PC-3 (cell line): ENCODE data around the gene AHNAK2. TPM values are rescaled to one million over a fixed set of nuclear protein-coding genes. Genes with fewer than 3 reads are reported as not detected.
"Not testable (repeated sequence)": the region's sequence is repeated elsewhere in the genome, so short reads cannot be mapped to it uniquely, and the experiment has no call there.

Source experiments
- ATAC-seq: fragments of 200-7000 bp; cut with Tn5 transposase; 2 replicates; pipeline ENCODE4 v1.9.1; 2020; ENCODE audit warnings: mild to moderate bottlenecking, moderate library complexity
- BruUV-seq: library from RNA; stranded (reverse); fragments of 400-500 nt; replicated peaks from 2 replicates; lab custom pipeline; 2021; lab: Mats Ljungman, UMichigan
- CTCF ChIA-PET: fragments of 300-600 bp; sonication (Branson Sonifier 250); formaldehyde crosslinking; loops from one replicate; lab custom pipeline; 2022; ENCODE audit warnings: antibody characterized with exemption; lab: Charles Lee
- POLR2A ChIA-PET: fragments of 300-600 bp; sonication (Branson Sonifier 250); formaldehyde crosslinking; loops from one replicate; lab custom pipeline; 2022; ENCODE audit warnings: antibody characterized with exemption; ENCODE audit not compliant: unreplicated experiment; lab: Charles Lee
- DNase-seq: peaks from one replicate; pipeline ENCODE4 v3.0.0-alpha.2; 2015
- H2AFZ ChIP-seq: fragments of 300-600 bp; sonication (generic); 2 replicates; pipeline ENCODE4 v1.6.0; 2016; ENCODE audit warnings: antibody characterized with exemption, low read length
- H3F3A ChIP-seq: fragments of 300-600 bp; sonication (generic); one replicate; pipeline ENCODE4 v1.6.0; 2017; ENCODE audit warnings: antibody characterized with exemption, low read length, control low read depth, mild to moderate bottlenecking; ENCODE audit not compliant: unreplicated experiment
- H3K27ac ChIP-seq: fragments of 300-600 bp; sonication (generic); 2 replicates; pipeline ENCODE4 v1.5.1; 2016; ENCODE audit warnings: mild to moderate bottlenecking, low read length
- H3K27me3 ChIP-seq: fragments of 300-600 bp; sonication (generic); 2 replicates; pipeline ENCODE4 v1.6.1; 2016; ENCODE audit warnings: low read length, mixed read lengths
- H3K36me3 ChIP-seq: fragments of 300-600 bp; sonication (generic); 2 replicates; pipeline ENCODE4 v1.6.1; 2016; ENCODE audit warnings: low read depth, mixed run types, low read length, mixed read lengths
- H3K4me1 ChIP-seq: fragments of 300-600 bp; sonication (generic); 2 replicates; pipeline ENCODE4 v1.5.1; 2016; ENCODE audit warnings: low read length; ENCODE audit not compliant: insufficient read depth
- H3K4me2 ChIP-seq: fragments of 300-600 bp; sonication (generic); 2 replicates; pipeline ENCODE4 v1.6.0; 2016; ENCODE audit warnings: low read length
- H3K4me3 ChIP-seq: fragments of 300-600 bp; sonication (generic); 2 replicates; pipeline ENCODE4 v1.5.1; 2016; ENCODE audit warnings: mild to moderate bottlenecking, low read length, mixed read lengths
- H3K79me2 ChIP-seq: fragments of 300-600 bp; sonication (generic); 2 replicates; pipeline ENCODE4 v1.6.1; 2017; ENCODE audit warnings: low read length, mixed read lengths
- H3K9ac ChIP-seq: fragments of 300-600 bp; sonication (generic); 2 replicates; pipeline ENCODE4 v1.6.0; 2016; ENCODE audit warnings: mild to moderate bottlenecking, low read length
- H3K9me2 ChIP-seq: fragments of 300-600 bp; sonication (generic); replicated peaks from 2 replicates; pipeline ENCODE4 v1.6.1; 2016; ENCODE audit warnings: mixed run types, low read length, mixed read lengths
- H3K9me3 ChIP-seq: fragments of 300-600 bp; sonication (generic); 2 replicates; pipeline ENCODE4 v1.6.1; 2016; ENCODE audit warnings: low read length, mixed read lengths
- H4K20me1 ChIP-seq: fragments of 300-600 bp; sonication (generic); 2 replicates; pipeline ENCODE4 v1.6.1; 2016; ENCODE audit warnings: low read length, mixed read lengths
- intact Hi-C: fragments of 100-400 bp; cut with micrococcal nuclease; formaldehyde crosslinking; loops from 2 replicates; pipeline ENCODE4 v1.9.0; 2023
- total RNA-seq: library from RNA; depleted of rRNA; stranded (reverse); fragments of >200 nt; gene quantifications from 2 replicates; pipeline ENCODE4 v1.2.3, GENCODE V29; 2014

AHNAK2 gene
- total RNA-seq, 1 experiment from 2014 or later: 25.0 TPM

- DNase-seq, H3K9me2 ChIP-seq, H3K79me2 ChIP-seq, H3F3A ChIP-seq, H3K4me1 ChIP-seq, H3K36me3 ChIP-seq, H3K27ac ChIP-seq, H4K20me1 ChIP-seq, H3K9me3 ChIP-seq, CTCF ChIA-PET, ATAC-seq, H3K4me2 ChIP-seq, H3K9ac ChIP-seq, H3K27me3 ChIP-seq, BruUV-seq, POLR2A ChIA-PET, H3K4me3 ChIP-seq, H2AFZ ChIP-seq, intact Hi-C loops: not testable (repeated sequence)
Measured at GRCh38 chr14:104945986-104946965, 31.9 kb downstream of the AHNAK2 start.

- H3K4me2 ChIP-seq, DNase-seq, H4K20me1 ChIP-seq, H3F3A ChIP-seq, CTCF ChIA-PET, H3K36me3 ChIP-seq, H3K4me3 ChIP-seq, H3K9me3 ChIP-seq, H3K79me2 ChIP-seq, intact Hi-C loops, H3K27ac ChIP-seq, BruUV-seq, POLR2A ChIA-PET, H3K4me1 ChIP-seq, H3K9ac ChIP-seq, H3K27me3 ChIP-seq, H3K9me2 ChIP-seq, H2AFZ ChIP-seq, ATAC-seq: not testable (repeated sequence)
Measured at GRCh38 chr14:104945266-104945665, 32.9 kb downstream of the AHNAK2 start.

- H3K4me2 ChIP-seq, H3K79me2 ChIP-seq, H3K27ac ChIP-seq, CTCF ChIA-PET, H2AFZ ChIP-seq, intact Hi-C loops, H3K9me2 ChIP-seq, H3K9ac ChIP-seq, H4K20me1 ChIP-seq, H3K36me3 ChIP-seq, H3K4me1 ChIP-seq, H3F3A ChIP-seq, H3K27me3 ChIP-seq, ATAC-seq, POLR2A ChIA-PET, H3K9me3 ChIP-seq, H3K4me3 ChIP-seq, DNase-seq, BruUV-seq: not testable (repeated sequence)
Measured at GRCh38 chr14:104944436-104945205, 33.6 kb downstream of the AHNAK2 start.

- intact Hi-C loops, BruUV-seq, H3K79me2 ChIP-seq, H3K9me3 ChIP-seq, CTCF ChIA-PET, H4K20me1 ChIP-seq, H3K27ac ChIP-seq, H3K27me3 ChIP-seq, POLR2A ChIA-PET, H3K9ac ChIP-seq, H3K9me2 ChIP-seq, H2AFZ ChIP-seq, H3K36me3 ChIP-seq, H3K4me3 ChIP-seq, H3F3A ChIP-seq, H3K4me1 ChIP-seq, ATAC-seq, DNase-seq, H3K4me2 ChIP-seq: not testable (repeated sequence)
Measured at GRCh38 chr14:104944016-104944308, 34.2 kb downstream of the AHNAK2 start.

GRCh38 chr14:104943216-104944015 is 34.8 kb downstream of the AHNAK2 start:
- H3F3A ChIP-seq, H3K9me2 ChIP-seq, BruUV-seq, H3K36me3 ChIP-seq, H2AFZ ChIP-seq, H3K9ac ChIP-seq, H3K27me3 ChIP-seq, H3K27ac ChIP-seq, H3K9me3 ChIP-seq, H3K4me3 ChIP-seq, POLR2A ChIA-PET, H3K79me2 ChIP-seq, H3K4me1 ChIP-seq, CTCF ChIA-PET, ATAC-seq, DNase-seq, H4K20me1 ChIP-seq, H3K4me2 ChIP-seq, intact Hi-C loops: not testable (repeated sequence)
